Neuronal stem cell (in vitro differentiated cells): ENCODE measurements around the gene FOXD3.
"Not testable (repeated sequence)": the region's sequence is repeated elsewhere in the genome, so short reads cannot be mapped to it uniquely, and the experiment has no call there.

Experiments
- DNase-seq: peaks from one replicate; pipeline ENCODE4 v3.0.0-alpha.2; 2013; ENCODE audit warnings: low spot score
- H2AFZ ChIP-seq: one replicate; pipeline ENCODE4 v1.6.1; 2013; ENCODE audit warnings: mild to moderate bottlenecking, low read length, inconsistent platforms
- H2AK5ac ChIP-seq: 2 replicates; pipeline ENCODE4 v1.6.1; 2013; ENCODE audit warnings: low read depth, mild to moderate bottlenecking, inconsistent platforms, low read length, moderate library complexity, mixed read lengths
- H2BK120ac ChIP-seq: 2 replicates; pipeline ENCODE4 v1.6.1; 2013; ENCODE audit warnings: low read depth, mild to moderate bottlenecking, inconsistent platforms, low read length, moderate library complexity, mixed read lengths
- H2BK12ac ChIP-seq: one replicate; pipeline ENCODE4 v1.6.1; 2013; ENCODE audit warnings: low read length, inconsistent platforms
- H2BK15ac ChIP-seq: 2 replicates; pipeline ENCODE4 v1.6.1; 2013; ENCODE audit warnings: mild to moderate bottlenecking, low read length, inconsistent platforms, mixed read lengths
- H2BK5ac ChIP-seq: one replicate; pipeline ENCODE4 v1.6.1; 2013; ENCODE audit warnings: inconsistent platforms, mild to moderate bottlenecking, low read length, moderate library complexity
- H3K14ac ChIP-seq: one replicate; pipeline ENCODE4 v1.6.1; 2013; ENCODE audit warnings: low read length, inconsistent platforms
- H3K18ac ChIP-seq: 2 replicates; pipeline ENCODE4 v1.6.1; 2013; ENCODE audit warnings: low read length, inconsistent platforms
- H3K23ac ChIP-seq: 2 replicates; pipeline ENCODE4 v1.6.1; 2013; ENCODE audit warnings: low read depth, mild to moderate bottlenecking, mixed read lengths, low read length, inconsistent platforms; ENCODE audit not compliant: poor library complexity
- H3K27ac ChIP-seq: replicated peaks from 3 replicates; pipeline ENCODE4 v1.5.1; 2013; ENCODE audit warnings: low read length, inconsistent platforms
- H3K27me3 ChIP-seq, 3 experiments: 2 replicates each; pipeline ENCODE4 v1.6.1; 2013; ENCODE audit warnings: low read length in 3 of 3, mild to moderate bottlenecking in 2 of 3, inconsistent platforms in 1 of 3, low read depth in 1 of 3, mixed read lengths in 1 of 3, moderate library complexity in 1 of 3; ENCODE audit not compliant: control insufficient read depth in 3 of 3, insufficient read depth in 3 of 3
- H3K36me3 ChIP-seq, 2 donors: replicated peaks in 1 of 2; 2 replicates each; pipeline ENCODE4 v1.6.1; 2013; ENCODE audit warnings: low read length in 2 of 2; ENCODE audit not compliant: control insufficient read depth in 2 of 2, insufficient read depth in 2 of 2
- H3K4ac ChIP-seq: 2 replicates; pipeline ENCODE4 v1.6.1; 2013; ENCODE audit warnings: inconsistent platforms, mild to moderate bottlenecking, low read length, moderate library complexity
- H3K4me1 ChIP-seq, 2 donors: 1 replicate in 1 of 2; 2 replicates in 1 of 2; pipeline ENCODE4 v1.6.1; 2013; ENCODE audit warnings: low read length in 2 of 2, low read depth in 1 of 2; ENCODE audit not compliant: control insufficient read depth in 2 of 2, insufficient read depth in 1 of 2
- H3K4me2 ChIP-seq: one replicate; pipeline ENCODE4 v1.6.1; 2013; ENCODE audit warnings: mild to moderate bottlenecking, low read length, inconsistent platforms; ENCODE audit not compliant: insufficient read depth, poor library complexity, severe bottlenecking
- H3K4me3 ChIP-seq, 2 donors: 2 replicates each; pipeline ENCODE4 v1.5.1; 2013; ENCODE audit warnings: low read length in 2 of 2, mild to moderate bottlenecking in 2 of 2, inconsistent platforms in 1 of 2, moderate library complexity in 1 of 2
- H3K79me1 ChIP-seq: one replicate; pipeline ENCODE4 v1.6.1; 2013; ENCODE audit warnings: low read depth, mild to moderate bottlenecking, inconsistent platforms, low read length, moderate library complexity
- H3K9ac ChIP-seq: one replicate; pipeline ENCODE4 v1.6.1; 2013; ENCODE audit warnings: mild to moderate bottlenecking, low read depth, low read length, inconsistent platforms; ENCODE audit not compliant: poor library complexity
- H3K9me3 ChIP-seq, 2 donors: replicated peaks in 1 of 2; 2 replicates each; pipeline versions ENCODE3 to v1.6.1; 2013; ENCODE audit warnings: low read length in 2 of 2, mild to moderate bottlenecking in 2 of 2, inconsistent platforms in 1 of 2, low read depth in 1 of 2, mixed read lengths in 1 of 2, moderate library complexity in 1 of 2; ENCODE audit not compliant: control insufficient read depth in 2 of 2, insufficient read depth in 1 of 2
- H4K8ac ChIP-seq: one replicate; pipeline ENCODE4 v1.6.1; 2013; ENCODE audit warnings: low read depth, mild to moderate bottlenecking, inconsistent platforms, low read length, moderate library complexity
- H4K91ac ChIP-seq: one replicate; pipeline ENCODE4 v1.6.1; 2013; ENCODE audit warnings: low read length, low read depth, mild to moderate bottlenecking, inconsistent platforms; ENCODE audit not compliant: poor library complexity
- WGBS, 2 donors: extraction: QIAGEN DNeasy Blood & Tissue Kit; methylation state at CpG; one replicate each; pipeline ENCODE4 v1.1.7; 2013; ENCODE audit warnings: missing lambda C conversion rate in 2 of 2, mixed read lengths in 1 of 2; ENCODE audit not compliant: insufficient read length in 2 of 2, insufficient replicate concordance in 1 of 2; ENCODE audit errors: extremely low coverage in 2 of 2; 5-methylcytosine and 5-hydroxymethylcytosine counted together

Gene FOXD3

GRCh38 chr1:63352736-63353135 is 30.4 kb downstream of the FOXD3 start:
- Histone ChIP-seq H3K4me2 (no peak overlapping the region), H3K4ac (no peak overlapping the region), H3K27me3 (peaks cover 0 to 39% (median 0%) of the 10 kb centered on the region in 3 experiments), H2BK15ac (no peak overlapping the region), H3K18ac (no peak overlapping the region), H2AFZ (no peak overlapping the region), H2BK12ac (no peak overlapping the region), H3K4me1 (no peaks in the 10 kb centered on the region), H3K27ac (no peak overlapping the region), H3K4me3 (no peak overlapping the region), H4K8ac (no peak overlapping the region), H3K9me3 (no peaks in the 10 kb centered on the region), H3K14ac (no peak overlapping the region), H2BK120ac (no peak overlapping the region), H3K36me3 (no peaks in the 10 kb centered on the region), H3K23ac (no peak overlapping the region), H4K91ac (no peak overlapping the region), H3K9ac (no peak overlapping the region), H2BK5ac (no peak overlapping the region), H3K79me1 (no peaks in the 10 kb centered on the region), H2AK5ac (no peak overlapping the region)
- no CpG with 5 or more reads among the region's 2 CpGs for WGBS, 2 donors
- no peak for DNase-seq

DNA sequence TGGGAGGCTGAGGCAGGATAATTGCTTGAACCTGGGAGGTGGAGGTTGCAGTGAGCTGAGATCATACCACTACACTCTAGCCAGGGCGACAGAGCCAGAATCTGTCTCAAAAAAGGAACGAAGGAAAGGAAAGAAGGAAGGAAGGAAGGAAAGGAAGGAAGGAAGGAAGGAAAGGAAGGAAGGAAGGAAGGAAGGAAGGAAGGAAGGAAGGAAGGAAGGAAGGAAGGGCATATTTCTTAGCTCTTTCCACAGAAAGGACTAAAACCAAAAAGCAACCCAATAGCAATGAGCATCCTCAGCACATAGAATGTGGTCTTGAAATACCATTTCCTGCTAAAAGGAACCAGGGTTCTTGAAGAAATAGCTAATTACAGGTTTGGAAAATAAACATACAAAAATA is 33.9 kb downstream of the FOXD3 start:
- H4K8ac ChIP-seq, H3K4me1 ChIP-seq, H2AFZ ChIP-seq, H2BK12ac ChIP-seq, H2AK5ac ChIP-seq, H4K91ac ChIP-seq, H2BK15ac ChIP-seq, H3K4me3 ChIP-seq, H3K18ac ChIP-seq, H3K27ac ChIP-seq, H3K4ac ChIP-seq, H2BK120ac ChIP-seq, DNase-seq, H3K9ac ChIP-seq, H3K4me2 ChIP-seq, H3K79me1 ChIP-seq, H3K9me3 ChIP-seq, H3K14ac ChIP-seq, H3K23ac ChIP-seq, H2BK5ac ChIP-seq, H3K36me3 ChIP-seq: not testable (repeated sequence)
- WGBS, 2 donors: no CpG with 5 or more reads among the region's 2 CpGs
- H3K27me3 ChIP-seq: peaks cover 0 to 32% (median 0%) of the 10 kb centered on the region in 3 experiments

DNA sequence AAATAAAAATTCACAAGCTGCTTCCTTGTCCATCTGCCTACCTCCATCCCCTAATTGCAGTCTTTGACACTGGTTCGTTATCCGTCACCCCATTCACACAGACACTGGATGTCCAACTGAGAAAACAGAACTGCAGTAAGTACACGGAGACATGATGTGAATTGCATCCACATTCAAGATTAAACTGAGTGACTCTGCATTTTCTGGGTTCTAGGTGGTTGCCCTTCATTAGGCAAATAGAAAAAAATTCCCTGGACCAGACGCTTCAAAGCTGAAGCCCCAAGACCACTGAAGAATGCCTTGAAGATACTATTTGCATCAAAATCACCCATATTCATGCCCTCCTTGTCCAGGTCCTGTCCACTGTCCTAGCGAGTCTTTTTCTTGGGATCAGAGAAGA is 37.2 kb downstream of the FOXD3 start:
- H3K4me1 ChIP-seq: peaks cover 0 to 1% of the 10 kb centered on the region in 2 donors
- H3K18ac ChIP-seq: no peak overlapping the region
- H2AK5ac ChIP-seq: no peak overlapping the region
- H4K8ac ChIP-seq: no peak overlapping the region
- H3K4me2 ChIP-seq: no peak overlapping the region
- no peak overlapping the region for H3K23ac ChIP-seq
- H2BK15ac ChIP-seq: no peak overlapping the region
- DNase-seq: no peak
- H3K4ac ChIP-seq: no peak overlapping the region
- peaks cover 0 to 3% of the 10 kb centered on the region in 2 donors for H3K9me3 ChIP-seq
- H3K36me3 ChIP-seq: no peaks in the 10 kb centered on the region
- H3K27me3 ChIP-seq: peaks cover 0 to 9% (median 0%) of the 10 kb centered on the region in 3 experiments
- H2BK5ac ChIP-seq: no peak overlapping the region
- no peak overlapping the region for H2BK12ac ChIP-seq
- H3K14ac ChIP-seq: no peak overlapping the region
- H4K91ac ChIP-seq: no peak overlapping the region
- H3K79me1 ChIP-seq: no peaks in the 10 kb centered on the region
- H3K9ac ChIP-seq: no peak overlapping the region
- H3K27ac ChIP-seq: no peak overlapping the region
- WGBS, 2 donors: no CpG with 5 or more reads among the region's 5 CpGs
- H2AFZ ChIP-seq: no peak overlapping the region
- H3K4me3 ChIP-seq: no peak overlapping the region
- H2BK120ac ChIP-seq: no peak overlapping the region

GRCh38 chr1:63362073-63362472 is 39.7 kb downstream of the FOXD3 start:
- H3K14ac ChIP-seq: no peak overlapping the region
- no peak overlapping the region for H2BK120ac ChIP-seq
- no peak overlapping the region for H2BK15ac ChIP-seq
- no peak overlapping the region for H2AFZ ChIP-seq
- no peak overlapping the region for H3K4me3 ChIP-seq
- H3K36me3 ChIP-seq: no peaks in the 10 kb centered on the region
- H3K9me3 ChIP-seq: peaks cover 0 to 3% of the 10 kb centered on the region in 2 donors
- no peak overlapping the region for H3K23ac ChIP-seq
- DNase-seq: no peak
- no peak overlapping the region for H3K4ac ChIP-seq
- no peak overlapping the region for H4K8ac ChIP-seq
- no peak overlapping the region for H2BK5ac ChIP-seq
- no peak overlapping the region for H2BK12ac ChIP-seq
- no peak overlapping the region for H4K91ac ChIP-seq
- WGBS, 2 donors: no CpG with 5 or more reads among the region's 1 CpG
- no peak overlapping the region for H3K18ac ChIP-seq
- H3K27me3 ChIP-seq: peaks cover 0 to 3% (median 3%) of the 10 kb centered on the region in 3 experiments
- H3K27ac ChIP-seq: no peak overlapping the region
- no peak overlapping the region for H3K4me2 ChIP-seq
- H3K79me1 ChIP-seq: no peaks in the 10 kb centered on the region
- peaks cover 4 to 5% of the 10 kb centered on the region in 2 donors for H3K4me1 ChIP-seq
- H2AK5ac ChIP-seq: no peak overlapping the region
- H3K9ac ChIP-seq: no peak overlapping the region
